ENCODE data around the gene RBMXL3.
"Not testable (repeated sequence)": the region's sequence is repeated elsewhere in the genome, so short reads cannot be mapped to it uniquely, and the experiment has no call there.

Gene RBMXL3

GRCh38 chrX:115189110-115189509 is at the start of gene RBMXL3:
TSS of gene RBMXL3 (plus strand) at chrX:115189410. CDS start at chrX:115189442, 32 bp downstream.
- no peak for DNase-seq (ENCODE audit: low read depth in 2 of 2)

GRCh38 chrX:115142057-115142456 is 47.2 kb upstream of the RBMXL3 start:
- DNase-seq (ENCODE audit: low read depth in 2 of 2) = no peak

- DNase-seq (ENCODE audit: low read depth in 2 of 2) = no peak
Observed at GRCh38 chrX:115147220-115147619, 42.0 kb upstream of the RBMXL3 start.

- DNase-seq (ENCODE audit: low read depth in 2 of 2) = no peak
Observed at GRCh38 chrX:115173181-115173580, 16.0 kb upstream of the RBMXL3 start.

- no peak for DNase-seq (ENCODE audit: low read depth in 2 of 2)
Observed at GRCh38 chrX:115174548-115174947, 14.7 kb upstream of the RBMXL3 start.

- DNase-seq (ENCODE audit: low read depth in 2 of 2) = no peak
Observed at GRCh38 chrX:115177932-115178331, 11.3 kb upstream of the RBMXL3 start.

GRCh38 chrX:115178473-115178872 is 10.7 kb upstream of the RBMXL3 start:
- DNase-seq (ENCODE audit: low read depth in 2 of 2) = no peak

- no peak for DNase-seq (ENCODE audit: low read depth in 2 of 2)
Observed at GRCh38 chrX:115183980-115184379, 5.2 kb upstream of the RBMXL3 start.

- DNase-seq (ENCODE audit: low read depth in 2 of 2) = no peak
Observed at GRCh38 chrX:115189646-115190635, 731 bp downstream of the RBMXL3 start.

- DNase-seq (ENCODE audit: low read depth in 2 of 2) = no peak
Observed at GRCh38 chrX:115190636-115191489, 1.7 kb downstream of the RBMXL3 start.

- DNase-seq (ENCODE audit: low read depth in 2 of 2) = no peak
Observed at GRCh38 chrX:115191490-115192243, 2.5 kb downstream of the RBMXL3 start.

GRCh38 chrX:115192244-115192700 is 3.1 kb downstream of the RBMXL3 start:
- no peak for DNase-seq (ENCODE audit: low read depth in 2 of 2)

GRCh38 chrX:115204040-115204439 is 14.8 kb downstream of the RBMXL3 start:
- no peak for DNase-seq (ENCODE audit: low read depth in 2 of 2)

- DNase-seq (ENCODE audit: low read depth in 2 of 2) = not testable (repeated sequence)
Observed at GRCh38 chrX:115209547-115209946, 20.3 kb downstream of the RBMXL3 start.

- DNase-seq (ENCODE audit: low read depth in 2 of 2) = no peak
Observed at GRCh38 chrX:115214151-115214550, 24.9 kb downstream of the RBMXL3 start.

- no peak for DNase-seq (ENCODE audit: low read depth in 2 of 2)
Observed at GRCh38 chrX:115214605-115215004, 25.4 kb downstream of the RBMXL3 start.

GRCh38 chrX:115217346-115217745 is 28.1 kb downstream of the RBMXL3 start:
- not testable (repeated sequence) for DNase-seq (ENCODE audit: low read depth in 2 of 2)

GRCh38 chrX:115226929-115227328 is 37.7 kb downstream of the RBMXL3 start:
- DNase-seq (ENCODE audit: low read depth in 2 of 2) = no peak

- no peak for DNase-seq (ENCODE audit: low read depth in 2 of 2)
Observed at GRCh38 chrX:115229337-115230003, 40.3 kb downstream of the RBMXL3 start.

GRCh38 chrX:115232933-115233496 is 43.8 kb downstream of the RBMXL3 start:
- no peak for DNase-seq (ENCODE audit: low read depth in 2 of 2)

Measured in activated CD8-positive, alpha-beta memory T cell treated with anti-CD3 and anti-CD28 coated beads for 4 hours (primary cell).